Heart left ventricle (tissue), 16 donors: ENCODE results near the gene ROBO1. TPM values are rescaled to one million over a fixed set of nuclear protein-coding genes. Genes with fewer than 3 reads are reported as not detected.

ENCODE experiments used
- ATAC-seq, 4 donors: fragments of 200-7000 bp; cut with Tn5 transposase; one replicate each; pipeline ENCODE4 v1.9.1; 2020 to 2022; ENCODE audit warnings: moderate library complexity in 4 of 4, mild to moderate bottlenecking in 3 of 4, moderate number of reproducible peaks in 1 of 4
- DNase-seq, 5 donors: peaks; one replicate each; pipeline ENCODE4 v3.0.0-alpha.2; 2020
- H3K27ac ChIP-seq, 12 donors: fragments of 200-600 bp; sonication (generic) in 4 of 12; one replicate each; pipeline versions ENCODE4 v1.5.0 to v1.8.0; 2016 to 2022; ENCODE audit warnings: mild to moderate bottlenecking in 2 of 12
- H3K27me3 ChIP-seq, 9 donors: fragments of 200-600 bp; sonication (generic) in 2 of 9; one replicate each; pipeline versions ENCODE4 v1.5.1 to v1.8.0; 2016 to 2022; ENCODE audit warnings: mild to moderate bottlenecking in 3 of 9
- H3K36me3 ChIP-seq, 9 donors: fragments of 200-600 bp; sonication (generic) in 2 of 9; one replicate each; pipeline versions ENCODE4 v1.5.0 to v1.8.0; 2018 to 2022; ENCODE audit warnings: mild to moderate bottlenecking in 2 of 9
- H3K4me1 ChIP-seq, 12 donors: fragments of 200-600 bp; sonication (generic) in 4 of 12; one replicate each; pipeline versions ENCODE4 v1.5.0 to v1.8.0; 2016 to 2022; ENCODE audit warnings: mild to moderate bottlenecking in 3 of 12
- H3K4me3 ChIP-seq, 12 donors: fragments of 200-600 bp; sonication (generic) in 4 of 12; one replicate each; pipeline versions ENCODE4 v1.5.0 to v1.8.0; 2017 to 2022; ENCODE audit warnings: mild to moderate bottlenecking in 9 of 12, moderate library complexity in 4 of 12
- H3K9me3 ChIP-seq, 12 donors: fragments of 200-600 bp; sonication (generic) in 4 of 12; one replicate each; pipeline versions ENCODE4 v1.5.0 to v1.8.0; 2016 to 2022; ENCODE audit warnings: mild to moderate bottlenecking in 1 of 12
- CTCF ChIP-seq, 12 donors: fragments of 200-600 bp; sonication (generic) in 4 of 12; IDR thresholded peaks; one replicate each; pipeline versions ENCODE4 v1.5.0 to v1.8.0; 2018 to 2022; ENCODE audit warnings: antibody characterized with exemption in 12 of 12, mild to moderate bottlenecking in 5 of 12
- POLR2A ChIP-seq, 2 donors: fragments of 450-650 bp; IDR thresholded peaks; one replicate each; pipeline ENCODE4 v1.6.1; 2017; ENCODE audit warnings: antibody characterized with exemption in 2 of 2, mild to moderate bottlenecking in 2 of 2, moderate library complexity in 2 of 2
- WGBS, 4 donors: extraction: QIAGEN DNeasy Blood & Tissue Kit in 2 of 4; methylation state at CpG; one replicate each; pipeline versions ENCODE4 v1.1.5 to v1.1.7; 2013 to 2018; 5-methylcytosine and 5-hydroxymethylcytosine counted together
- intact Hi-C, 10 donors: fragments of 100-400 bp; cut with DNase I; formaldehyde crosslinking; loops; one replicate each; pipeline versions ENCODE4 v1.11.1 to v1.14.2; 2022
- polyA plus RNA-seq, 2 donors: library from polyadenylated mRNA; stranded (reverse); fragments of 200-250 nt; gene quantifications; one replicate each; pipeline ENCODE4 v1.2.3, GENCODE V29; 2013
- total RNA-seq, 9 donors: library from RNA; depleted of rRNA in 2 of 9; stranded (reverse); fragments of >200 nt in 2 of 9; fragmentation: NEBNext Ultra II Directional in 3 of 9; extraction: Animal tissue kit (Norgen Biotek cat#: 25700) in 3 of 9; gene quantifications; one replicate each; pipeline versions ENCODE4 v1.1.0 to v1.2.4, GENCODE V29; 2016 to 2023
- donor health status: ischemic (EF 13 %, LVEDD 7.1; RV severe dilation, severe dysfunction).
- donor health status: healthy with polysubstance abuse.
- donor health status: DM: no; HTN: yes; CAD: no.
- donor health status: DM: no; HTN: no; CAD: no.
- donor health status: ischemic (EF 25% LVEDD 6.9; RV normal size, moderate dysfunction).
- donor health status: ischemic (EF 25% LVEDD 5.7; RV mildly dilated, moderate dysfunction).
- donor health status: healthy.
- donor health status: DM: yes; HTN: yes; CAD: no.
- donor health status: ischemic (EF 35%, LVEDD 5.7; RV mildly dilated, moderate dysfunction).
- donor health status: nonischemic (EF 11% LVEDD 7.7; RV severe dilation, severe dysfunction).
- donor health status: DM: yes; HTN: yes; CAD: no.
- donor health status: PGD.
- donor health status: ischemic (EF 29% LVEDD 5.4; RV normal size, mild dysfunction).
- donor health status: nonischemic (EF 23%, LVEDD 6.1; RV moderate dilation, normal function).

ROBO1 gene
- total and polyA plus RNA-seq, 11 donors, result 1.4 to 14.8 (median 5.7) TPM

GRCh38 chr3:78830470-78830869 is 937.3 kb downstream of the ROBO1 start:
- Histone ChIP-seq H3K4me3 (no peak overlapping the region), H3K9me3 (peaks cover 0 to 5% (median 0%) of the 10 kb centered on the region in 12 donors), H3K27ac (no peak overlapping the region), H3K4me1 (peaks cover 0 to 3% (median 0%) of the 10 kb centered on the region in 12 donors), H3K36me3 (no peaks in the 10 kb centered on the region), H3K27me3 (no peaks in the 10 kb centered on the region)
- intact Hi-C loops, result no loop called here
- TF ChIP-seq CTCF (IDR thresholded peaks at IDR 0.05) (no peak), POLR2A (IDR thresholded peaks at IDR 0.05) (no peak)
- ATAC-seq, result no peak
- no peak for DNase-seq
- WGBS, 4 donors, result 42 to 61% (median 56%) methylated on average over 5 of the region's 5 CpGs

DNA sequence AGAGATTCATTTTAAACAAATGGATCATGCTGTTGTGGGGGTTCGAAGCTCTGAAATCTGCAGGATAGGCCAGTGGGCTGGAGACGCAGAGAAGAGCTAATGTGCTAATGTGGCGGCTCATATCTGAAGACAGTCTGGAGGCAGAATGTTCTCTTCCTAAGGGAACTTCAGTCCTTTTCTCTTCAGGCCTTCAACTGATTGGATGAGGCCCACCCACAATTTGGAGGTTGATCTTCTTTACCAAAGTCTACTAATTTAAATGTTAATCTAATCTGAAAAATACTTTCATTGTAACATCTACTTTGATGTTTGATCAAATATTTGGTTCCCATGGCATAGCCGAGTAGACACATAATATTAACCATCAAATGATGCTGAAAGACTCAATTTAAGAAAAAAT is 940.2 kb downstream of the ROBO1 start:
- no peak for ATAC-seq
- TF ChIP-seq POLR2A (IDR thresholded peaks at IDR 0.05) (no peak), CTCF (IDR thresholded peaks at IDR 0.05) (no peak)

DNA sequence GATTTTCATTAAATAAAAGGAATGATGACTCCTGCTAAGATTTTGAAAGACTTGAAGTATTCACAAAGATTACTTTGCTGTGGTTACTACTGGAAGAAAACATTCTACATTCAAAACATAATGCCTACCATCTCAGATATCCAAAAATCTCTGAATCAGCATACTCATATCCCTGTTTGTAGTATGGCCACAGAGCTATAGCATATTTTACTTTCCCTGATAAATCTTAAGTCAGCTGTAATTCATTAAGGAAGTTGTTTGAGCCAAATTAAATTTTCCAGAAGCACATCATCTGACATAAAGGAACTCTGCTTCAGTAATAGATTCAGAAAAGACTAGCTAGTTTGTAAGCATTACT is 942.0 kb downstream of the ROBO1 start:
- Histone ChIP-seq H3K27me3 (no peaks in the 10 kb centered on the region), H3K4me1 (peaks cover 0 to 6% (median 0%) of the 10 kb centered on the region in 12 donors), H3K27ac (no peak overlapping the region), H3K9me3 (peaks cover 0 to 5% (median 0%) of the 10 kb centered on the region in 12 donors), H3K4me3 (no peak overlapping the region), H3K36me3 (no peaks in the 10 kb centered on the region)
- ATAC-seq (no peak), DNase-seq (no peak)
- intact Hi-C loops, result no loop called here
- TF ChIP-seq POLR2A (IDR thresholded peaks at IDR 0.05), result no peak
- no peak for TF ChIP-seq CTCF (IDR thresholded peaks at IDR 0.05)

More for the DNA sequence above, 940.2 kb downstream of the ROBO1 start:
- Histone ChIP-seq H3K9me3 (peaks cover 0 to 5% (median 0%) of the 10 kb centered on the region in 12 donors), H3K27me3 (no peaks in the 10 kb centered on the region), H3K36me3 (no peaks in the 10 kb centered on the region), H3K27ac (no peak overlapping the region), H3K4me3 (no peak overlapping the region), H3K4me1 (peaks cover 0 to 4% (median 0%) of the 10 kb centered on the region in 12 donors)
- intact Hi-C loops, result no loop called here
- WGBS, 4 donors, result 73 to 98% (median 88%) methylated on average over 4 of the region's 4 CpGs
- no peak for DNase-seq

- no peak overlapping the region for H3K27ac ChIP-seq
- peaks cover 0 to 9% (median 0%) of the 10 kb centered on the region in 12 donors for H3K4me1 ChIP-seq
- H3K27me3 ChIP-seq, result no peaks in the 10 kb centered on the region
- TF ChIP-seq CTCF (IDR thresholded peaks at IDR 0.05) (no peak), POLR2A (IDR thresholded peaks at IDR 0.05) (no peak)
- WGBS, 4 donors, result 67 to 72% (median 71%) methylated on average over 5 of the region's 5 CpGs
- intact Hi-C loops, result no loop called here
- DNase-seq (no peak), ATAC-seq (peak in 1 of 4 donors; percentile 41)
- H3K4me3 ChIP-seq, result no peak overlapping the region
- H3K36me3 ChIP-seq, result no peaks in the 10 kb centered on the region
- peaks cover 0 to 5% (median 0%) of the 10 kb centered on the region in 12 donors for H3K9me3 ChIP-seq
Observed at GRCh38 chr3:78825118-78825857, 942.5 kb downstream of the ROBO1 start.
